Epithelial cell of esophagus (primary cell): ENCODE measurements around the gene ROR2.

Experiments
- DNase-seq: peaks from one replicate; pipeline ENCODE4 v3.0.0; 2010; ENCODE audit warnings: low read depth
- H3K4me3 ChIP-seq: 2 replicates; pipeline ENCODE4 v1.5.1; 2011; ENCODE audit warnings: mild to moderate bottlenecking, low read length, control low read depth
- CTCF ChIP-seq: IDR thresholded peaks from 2 replicates; pipeline ENCODE4 v1.5.1; 2011; ENCODE audit warnings: low read depth, mild to moderate bottlenecking, low read length, control low read depth, inconsistent platforms; ENCODE audit not compliant: insufficient read depth; ENCODE audit errors: missing control alignments

Gene ROR2

GRCh38 chr9:91816356-91816755 is 133.7 kb downstream of the ROR2 start:
- H3K4me3 ChIP-seq: no peak overlapping the region
- no peak for TF ChIP-seq CTCF
- DNase-seq: no peak

DNA sequence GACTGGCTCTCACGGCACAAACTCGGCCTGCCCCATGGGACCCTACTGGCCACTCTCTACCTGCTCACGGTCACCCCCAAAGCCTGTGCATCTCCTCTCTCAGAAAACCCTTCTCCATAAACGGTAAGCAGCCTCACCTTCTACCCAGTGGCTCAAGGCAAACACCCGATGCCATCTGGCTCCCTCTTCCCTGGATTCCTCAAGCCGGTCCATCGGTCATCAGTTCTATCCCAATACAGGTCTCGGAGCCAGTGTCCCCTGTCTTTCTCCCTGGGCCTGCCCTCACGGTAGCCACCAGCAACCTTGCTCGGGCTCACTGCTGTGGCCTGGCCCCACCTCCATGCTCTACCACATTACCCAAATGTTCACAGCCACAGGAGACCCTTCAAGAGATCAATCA is 134.1 kb downstream of the ROR2 start:
- TF ChIP-seq CTCF: no peak
- H3K4me3 ChIP-seq: no peak overlapping the region
- DNase-seq: no peak

- no peak for TF ChIP-seq CTCF
- no peak overlapping the region for H3K4me3 ChIP-seq
- DNase-seq: no peak
Measured at GRCh38 chr9:91814753-91815152, 135.3 kb downstream of the ROR2 start.

GRCh38 chr9:91814201-91814600 is 135.8 kb downstream of the ROR2 start:
- TF ChIP-seq CTCF: no peak
- H3K4me3 ChIP-seq: no peak overlapping the region
- DNase-seq: no peak

DNA sequence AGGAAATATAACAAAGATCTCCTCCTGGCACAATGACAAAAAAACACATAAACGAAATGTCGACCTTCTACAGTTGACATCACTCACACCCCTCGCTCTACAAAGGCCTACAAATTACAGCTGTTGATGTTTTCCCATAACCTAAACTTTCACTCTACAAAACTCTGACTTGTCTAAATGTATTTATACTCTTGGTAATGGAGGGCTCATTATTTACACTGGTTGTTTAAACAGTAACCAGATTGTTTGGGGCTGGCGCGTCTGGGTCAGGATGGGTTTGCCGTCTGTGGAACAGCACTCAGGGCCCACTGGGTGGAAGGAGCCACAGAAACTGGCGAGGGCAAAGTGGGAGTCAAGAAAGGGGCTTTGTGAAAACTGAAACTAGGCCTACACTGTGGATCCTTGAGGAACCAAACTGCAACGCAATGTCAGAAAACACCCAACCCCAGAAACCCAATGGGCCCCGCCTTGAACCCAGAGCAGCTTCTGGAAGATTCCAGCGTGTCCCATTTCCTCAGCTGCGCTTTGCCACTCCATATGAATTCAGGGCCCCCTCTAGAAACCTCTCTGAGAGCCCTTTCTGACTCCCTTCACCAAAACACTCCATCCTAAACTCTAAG is 136.7 kb downstream of the ROR2 start:
- no peak for DNase-seq
- no peak overlapping the region for H3K4me3 ChIP-seq
- TF ChIP-seq CTCF: no peak

- no peak overlapping the region for H3K4me3 ChIP-seq
- TF ChIP-seq CTCF: no peak
Measured at GRCh38 chr9:91812191-91812590, 137.8 kb downstream of the ROR2 start.

More at GRCh38 chr9:91812191-91812590, 137.8 kb downstream of the ROR2 start:
- no peak for DNase-seq
